Measurements from ENCODE around the gene POLA1. TPM values are rescaled to one million over a fixed set of nuclear protein-coding genes. Genes with fewer than 3 reads are reported as not detected.

Gene POLA1
- total RNA-seq, 6 experiments from 2014 or later, result 2.0 to 4.5 (median 2.8) TPM

GRCh38 chrX:24842486-24842885 is 148.8 kb downstream of the POLA1 start:
- no peak for ATAC-seq
- H3K36me3 ChIP-seq, result no peaks in the 10 kb centered on the region
- H3K4me1 ChIP-seq, result no peaks in the 10 kb centered on the region
- DNase-seq, result no peak
- no peak overlapping the region for H3K4me3 ChIP-seq
- intact Hi-C loops (cut with DNase I), result no loop called here
- no peak overlapping the region for H3K27ac ChIP-seq
- no peaks in the 10 kb centered on the region for H3K27me3 ChIP-seq
- H3K9me3 ChIP-seq, result no peaks in the 10 kb centered on the region
- TF ChIP-seq, protein P1, sequence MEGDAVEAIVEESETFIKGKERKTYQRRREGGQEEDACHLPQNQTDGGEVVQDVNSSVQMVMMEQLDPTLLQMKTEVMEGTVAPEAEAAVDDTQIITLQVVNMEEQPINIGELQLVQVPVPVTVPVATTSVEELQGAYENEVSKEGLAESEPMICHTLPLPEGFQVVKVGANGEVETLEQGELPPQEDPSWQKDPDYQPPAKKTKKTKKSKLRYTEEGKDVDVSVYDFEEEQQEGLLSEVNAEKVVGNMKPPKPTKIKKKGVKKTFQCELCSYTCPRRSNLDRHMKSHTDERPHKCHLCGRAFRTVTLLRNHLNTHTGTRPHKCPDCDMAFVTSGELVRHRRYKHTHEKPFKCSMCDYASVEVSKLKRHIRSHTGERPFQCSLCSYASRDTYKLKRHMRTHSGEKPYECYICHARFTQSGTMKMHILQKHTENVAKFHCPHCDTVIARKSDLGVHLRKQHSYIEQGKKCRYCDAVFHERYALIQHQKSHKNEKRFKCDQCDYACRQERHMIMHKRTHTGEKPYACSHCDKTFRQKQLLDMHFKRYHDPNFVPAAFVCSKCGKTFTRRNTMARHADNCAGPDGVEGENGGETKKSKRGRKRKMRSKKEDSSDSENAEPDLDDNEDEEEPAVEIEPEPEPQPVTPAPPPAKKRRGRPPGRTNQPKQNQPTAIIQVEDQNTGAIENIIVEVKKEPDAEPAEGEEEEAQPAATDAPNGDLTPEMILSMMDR (IDR thresholded peaks at IDR 0.05), result no peak
- no peak for TF ChIP-seq POLR2A (IDR thresholded peaks at IDR 0.05)
- whole genome bisulfite sequencing (ENCODE audit: insufficient coverage, low coverage, low lambda C conversion rate, missing lambda C conversion rate), result 52% methylated on average over 5 of the region's 5 CpGs

DNA sequence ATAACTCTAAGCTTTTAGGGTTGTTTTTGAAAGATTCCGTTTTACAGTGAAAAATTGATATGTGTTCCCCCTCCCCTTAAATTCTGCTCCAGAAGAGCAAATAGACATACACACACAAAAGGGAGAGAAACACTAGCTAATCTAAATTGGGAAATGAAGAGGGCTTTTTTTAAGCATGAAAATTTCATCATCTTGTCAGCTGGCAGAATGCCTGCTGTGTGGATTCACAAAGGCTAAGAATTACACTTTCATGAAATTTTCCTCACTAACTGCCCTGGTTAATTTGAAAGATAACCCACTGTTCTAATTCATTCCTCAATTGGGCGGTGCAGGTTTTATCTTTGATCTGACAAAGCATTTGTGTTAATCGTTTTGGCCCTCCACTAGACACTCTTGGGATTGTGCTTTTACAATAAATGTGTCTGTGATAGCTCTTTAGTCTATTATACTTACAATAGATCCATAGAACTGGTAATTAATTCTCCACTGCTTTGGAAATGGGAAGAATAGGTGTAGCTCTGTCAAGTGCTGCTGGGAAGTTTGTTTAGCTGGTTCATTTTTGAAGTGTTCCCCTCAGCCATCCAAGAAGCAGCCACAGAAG is 152.9 kb downstream of the POLA1 start:
- intact Hi-C loops (cut with DNase I), result no loop called here
- Histone ChIP-seq H3K9me3 (no peaks in the 10 kb centered on the region), H3K27ac (no peak overlapping the region), H3K36me3 (no peaks in the 10 kb centered on the region), H3K27me3 (no peaks in the 10 kb centered on the region), H3K4me1 (no peaks in the 10 kb centered on the region), H3K4me3 (no peak overlapping the region)
- TF ChIP-seq, protein P1 (IDR thresholded peaks at IDR 0.05), result no peak
- no peak for TF ChIP-seq POLR2A (IDR thresholded peaks at IDR 0.05)
- WGBS (ENCODE audit: insufficient coverage, low coverage, low lambda C conversion rate, missing lambda C conversion rate), result 18% methylated on average over 3 of the region's 3 CpGs
- peak in 1 of 4 donors; percentile 13 for ATAC-seq
- DNase-seq, result no peak

GRCh38 chrX:24851289-24851688 is 157.6 kb downstream of the POLA1 start:
- no peak overlapping the region for H3K4me3 ChIP-seq
- intact Hi-C loops (cut with DNase I), result no loop called here
- H3K4me1 ChIP-seq, result no peaks in the 10 kb centered on the region
- no peaks in the 10 kb centered on the region for H3K27me3 ChIP-seq
- H3K36me3 ChIP-seq, result no peaks in the 10 kb centered on the region
- H3K9me3 ChIP-seq, result no peaks in the 10 kb centered on the region
- WGBS (ENCODE audit: insufficient coverage, low coverage, low lambda C conversion rate, missing lambda C conversion rate), result 70% methylated on average over 3 of the region's 6 CpGs
- DNase-seq (no peak), ATAC-seq (no peak)
- H3K27ac ChIP-seq, result no peak overlapping the region
- TF ChIP-seq, protein P1 (IDR thresholded peaks at IDR 0.05), result no peak
- TF ChIP-seq POLR2A (IDR thresholded peaks at IDR 0.05), result no peak

DNA sequence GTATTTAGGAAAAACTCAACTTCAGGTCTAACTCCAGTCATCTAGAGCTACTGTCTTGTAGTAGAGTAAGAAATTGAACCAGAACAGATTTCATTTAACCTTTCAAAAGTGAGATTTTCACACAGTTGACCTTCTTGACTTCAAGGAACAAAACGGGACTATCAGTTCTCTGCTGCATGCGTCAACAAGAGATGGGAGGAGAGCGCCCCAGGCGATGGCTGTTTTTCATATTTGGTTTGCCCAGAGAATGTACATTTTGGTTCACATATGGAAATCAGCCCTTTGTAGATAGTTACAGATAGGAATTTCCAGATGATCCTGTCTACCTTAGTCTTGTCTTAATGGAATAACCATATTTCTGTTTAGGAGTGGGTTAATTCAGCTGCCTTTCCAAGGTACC is 158.1 kb downstream of the POLA1 start:
- ATAC-seq, result no peak
- WGBS (ENCODE audit: insufficient coverage, low coverage, low lambda C conversion rate, missing lambda C conversion rate), result 72% methylated on average over 4 of the region's 4 CpGs
- H3K36me3 ChIP-seq, result no peaks in the 10 kb centered on the region
- no peak overlapping the region for H3K27ac ChIP-seq
- intact Hi-C loops (cut with DNase I), result no loop called here
- H3K4me3 ChIP-seq, result no peak overlapping the region
- H3K27me3 ChIP-seq, result no peaks in the 10 kb centered on the region
- H3K4me1 ChIP-seq, result no peaks in the 10 kb centered on the region
- TF ChIP-seq POLR2A (IDR thresholded peaks at IDR 0.05), result no peak
- TF ChIP-seq, protein P1 (IDR thresholded peaks at IDR 0.05), result no peak
- H3K9me3 ChIP-seq, result no peaks in the 10 kb centered on the region
- DNase-seq, result no peak
